ENCODE data around the gene CDCP2. TPM values are rescaled to one million over a fixed set of nuclear protein-coding genes. Genes with fewer than 3 reads are reported as not detected.

The CDCP2 gene
- total RNA-seq, 1 experiment from 2014 or later: not detected

DNA sequence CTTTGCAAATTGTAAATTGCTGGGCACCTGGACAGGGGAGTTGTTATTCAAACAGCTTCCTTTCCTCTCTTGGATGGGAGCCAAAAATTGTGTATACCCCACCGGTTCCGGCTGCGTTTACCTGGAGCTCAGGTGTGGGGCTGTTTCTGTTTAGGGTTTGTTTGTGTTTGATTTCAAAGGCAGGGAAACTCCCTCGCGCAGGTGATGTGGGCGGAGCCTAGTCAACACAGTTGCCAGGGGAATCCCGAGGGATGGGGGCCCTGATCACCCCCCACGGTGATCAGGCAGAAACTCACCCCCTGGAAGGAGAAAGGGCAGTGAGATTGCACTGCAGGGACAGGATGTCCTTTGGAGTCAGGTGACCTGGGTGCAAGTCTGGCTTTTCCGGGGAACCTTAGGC, 28.3 kb downstream of the CDCP2 start:
- no peaks in the 10 kb centered on the region for H3K9me3 ChIP-seq (replicated peaks)
- H3K27me3 ChIP-seq (replicated peaks): no peaks in the 10 kb centered on the region
- DNase-seq (ENCODE audit: low read depth in 1 of 2, low spot score in 2 of 2): no peak
- no peak overlapping the region for H3K4me3 ChIP-seq
- H3K36me3 ChIP-seq: no peaks in the 10 kb centered on the region
- no peak overlapping the region for H3K27ac ChIP-seq
- peaks cover 27% of the 10 kb centered on the region for H3K4me1 ChIP-seq (replicated peaks)

DNA sequence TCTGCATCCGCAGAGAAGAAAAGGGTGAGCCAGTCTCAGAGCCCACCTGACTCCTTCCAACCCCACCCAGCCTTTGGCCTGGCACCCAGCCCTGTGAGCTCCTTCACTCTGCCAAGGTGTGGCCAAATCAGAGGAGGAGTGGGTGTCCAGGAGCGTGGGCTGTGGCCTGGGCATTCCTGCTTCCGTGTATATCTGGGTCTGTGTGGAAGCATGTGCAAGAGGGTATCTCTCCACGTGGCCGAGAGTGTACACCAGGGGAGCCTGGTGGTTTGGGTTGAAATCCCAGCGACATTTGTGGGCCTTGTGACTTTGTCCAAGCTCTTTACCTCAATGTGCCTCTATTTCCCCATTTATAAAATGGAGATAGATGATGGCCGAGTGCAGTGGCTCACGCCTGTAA, 29.8 kb downstream of the CDCP2 start:
- Histone ChIP-seq H3K27me3 (replicated peaks) (no peaks in the 10 kb centered on the region), H3K36me3 (no peaks in the 10 kb centered on the region), H3K4me3 (no peak overlapping the region), H3K9me3 (replicated peaks) (no peaks in the 10 kb centered on the region), H3K4me1 (replicated peaks) (peaks cover 42% of the 10 kb centered on the region), H3K27ac (no peak overlapping the region)
- DNase-seq (ENCODE audit: low read depth in 1 of 2, low spot score in 2 of 2): no peak

DNA sequence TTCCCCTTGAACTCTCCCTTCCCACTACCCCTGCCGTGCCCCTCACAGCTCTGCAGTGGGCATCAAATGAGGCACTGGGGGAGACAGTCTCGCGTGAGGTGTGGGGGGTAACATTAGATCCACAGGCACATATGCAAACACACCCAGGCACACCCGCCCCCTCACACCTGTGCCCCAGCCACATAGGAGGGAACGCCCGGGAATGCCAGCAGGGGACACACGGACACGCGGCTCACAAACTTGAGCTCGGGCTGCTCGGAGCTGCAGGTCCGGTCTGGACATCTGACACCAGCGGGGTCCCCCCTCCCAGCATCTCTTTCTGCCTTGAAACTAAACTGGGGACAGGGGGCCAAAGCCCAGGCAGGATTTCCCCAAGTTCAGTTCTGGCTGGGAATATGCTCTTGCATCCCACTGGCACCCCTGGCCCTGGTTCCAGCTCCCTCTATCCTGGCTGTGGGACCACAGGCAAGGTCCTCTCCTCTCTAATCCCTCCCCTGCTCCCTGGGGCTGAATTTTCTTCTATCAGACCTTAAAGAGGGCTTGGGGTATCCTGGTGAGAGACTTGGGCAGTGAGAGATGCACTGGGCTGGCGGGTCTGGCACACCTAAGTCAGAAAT, 30.6 kb downstream of the CDCP2 start:
- Histone ChIP-seq H3K4me3 (no peak overlapping the region), H3K4me1 (replicated peaks) (peaks cover 46% of the 10 kb centered on the region), H3K27me3 (replicated peaks) (no peaks in the 10 kb centered on the region), H3K9me3 (replicated peaks) (no peaks in the 10 kb centered on the region), H3K36me3 (no peaks in the 10 kb centered on the region), H3K27ac (peak overlapping the region; percentile 98)
- DNase-seq (ENCODE audit: low read depth in 1 of 2, low spot score in 2 of 2): no peak

- no peaks in the 10 kb centered on the region for H3K27me3 ChIP-seq (replicated peaks)
- peak overlapping the region; percentile 98 for H3K27ac ChIP-seq
- no peaks in the 10 kb centered on the region for H3K9me3 ChIP-seq (replicated peaks)
- H3K36me3 ChIP-seq: no peaks in the 10 kb centered on the region
- DNase-seq (ENCODE audit: low read depth in 1 of 2, low spot score in 2 of 2): peak; percentile 98 to 99
- H3K4me1 ChIP-seq (replicated peaks): peaks cover 46% of the 10 kb centered on the region
- H3K4me3 ChIP-seq: peak overlapping the region; percentile 17
Observed at GRCh38 chr1:54121482-54122134, 31.2 kb downstream of the CDCP2 start.

DNA sequence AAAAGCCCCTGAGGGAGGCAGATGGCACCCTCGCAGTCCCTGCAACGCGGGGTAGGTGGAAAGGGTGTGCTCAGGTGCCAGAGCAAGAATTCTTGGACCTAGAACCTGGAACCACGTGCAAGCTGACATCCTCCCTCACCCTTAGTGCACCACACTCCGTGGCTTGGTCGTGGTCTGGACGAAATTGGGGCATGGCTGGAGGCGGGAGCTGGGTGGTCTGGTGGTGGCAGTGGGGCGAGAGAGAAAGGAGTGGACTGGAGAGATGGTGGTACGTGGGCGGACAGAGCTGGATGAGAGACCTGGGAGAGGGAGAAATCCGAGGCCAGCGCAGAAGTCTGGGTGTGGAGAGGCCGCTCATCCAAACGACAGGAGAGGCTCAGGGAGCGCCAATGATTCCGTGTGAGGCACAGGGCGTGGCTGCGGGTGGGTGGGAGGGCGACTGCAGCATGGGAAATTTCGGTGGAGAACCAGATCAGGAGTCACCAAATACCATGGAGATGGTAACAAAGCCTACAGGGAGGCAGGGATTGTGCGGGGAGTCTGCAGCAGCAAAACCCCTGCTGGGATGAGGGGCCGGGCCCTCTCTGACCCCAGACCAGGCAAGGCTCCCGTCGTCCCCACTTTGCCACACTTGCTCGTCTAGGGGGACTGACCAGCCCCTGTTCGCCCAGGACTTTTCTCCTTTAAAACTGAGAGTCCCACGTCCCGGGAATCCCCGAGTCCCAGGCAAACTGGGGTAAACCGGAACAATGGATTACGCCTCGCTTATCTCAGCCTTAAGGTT, 31.9 kb downstream of the CDCP2 start:
- peak; percentile 84 to 89 for DNase-seq (ENCODE audit: low read depth in 1 of 2, low spot score in 2 of 2)

GRCh38 chr1:54120018-54120697, 32.6 kb downstream of the CDCP2 start:
- peak overlapping the region; percentile 98 for H3K27ac ChIP-seq
- H3K36me3 ChIP-seq: no peaks in the 10 kb centered on the region
- DNase-seq (ENCODE audit: low read depth in 1 of 2, low spot score in 2 of 2): no peak
- H3K9me3 ChIP-seq (replicated peaks): no peaks in the 10 kb centered on the region
- H3K4me1 ChIP-seq (replicated peaks): peaks cover 46% of the 10 kb centered on the region
- peak overlapping the region; percentile 12; the same call in 1 of the 2 replicates for H3K4me3 ChIP-seq
- no peaks in the 10 kb centered on the region for H3K27me3 ChIP-seq (replicated peaks)

More for the DNA sequence above, 31.9 kb downstream of the CDCP2 start:
- peak overlapping the region; percentile 98 for H3K27ac ChIP-seq
- H3K9me3 ChIP-seq (replicated peaks): no peaks in the 10 kb centered on the region
- H3K4me1 ChIP-seq (replicated peaks): peaks cover 46% of the 10 kb centered on the region
- peak overlapping the region; percentile 17 for H3K4me3 ChIP-seq
- H3K27me3 ChIP-seq (replicated peaks): no peaks in the 10 kb centered on the region
- no peaks in the 10 kb centered on the region for H3K36me3 ChIP-seq

GRCh38 chr1:54118704-54119103, 34.1 kb downstream of the CDCP2 start:
- Histone ChIP-seq H3K9me3 (replicated peaks) (no peaks in the 10 kb centered on the region), H3K27ac (peak overlapping the region; percentile 98), H3K36me3 (no peaks in the 10 kb centered on the region), H3K27me3 (replicated peaks) (no peaks in the 10 kb centered on the region), H3K4me1 (replicated peaks) (peaks cover 46% of the 10 kb centered on the region), H3K4me3 (no peak overlapping the region)
- peak; percentile 94 to 96 for DNase-seq (ENCODE audit: low read depth in 1 of 2, low spot score in 2 of 2)

GRCh38 chr1:54117815-54118563, 34.8 kb downstream of the CDCP2 start:
- no peak overlapping the region for H3K4me3 ChIP-seq
- H3K27ac ChIP-seq: peak overlapping the region; percentile 98
- no peaks in the 10 kb centered on the region for H3K36me3 ChIP-seq
- DNase-seq (ENCODE audit: low read depth in 1 of 2, low spot score in 2 of 2): peak in 1 of 2 experiments; percentile 59
- no peaks in the 10 kb centered on the region for H3K9me3 ChIP-seq (replicated peaks)
- H3K27me3 ChIP-seq (replicated peaks): no peaks in the 10 kb centered on the region
- H3K4me1 ChIP-seq (replicated peaks): peaks cover 46% of the 10 kb centered on the region

DNA sequence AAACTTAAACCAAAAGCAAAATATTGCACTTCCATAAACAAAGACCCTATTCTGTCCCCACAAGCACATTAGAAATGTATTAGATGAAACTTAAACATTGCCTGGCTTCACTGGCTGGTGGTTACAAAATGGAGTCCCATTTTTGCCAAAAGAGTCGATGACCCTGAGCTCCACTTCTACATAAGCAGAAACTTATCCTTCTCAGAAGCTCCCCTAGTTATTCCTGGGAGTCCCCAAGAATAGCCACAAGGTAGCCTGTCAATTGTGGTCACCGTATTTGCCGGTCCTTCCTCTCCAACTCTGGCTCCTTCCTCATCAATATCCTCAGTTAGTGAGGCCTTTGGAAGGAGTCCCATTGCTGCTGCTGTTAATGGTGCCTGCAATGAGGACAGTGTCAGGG, 37.3 kb downstream of the CDCP2 start:
- Histone ChIP-seq H3K4me1 (replicated peaks) (peaks cover 29% of the 10 kb centered on the region), H3K27me3 (replicated peaks) (no peaks in the 10 kb centered on the region), H3K4me3 (no peak overlapping the region), H3K9me3 (replicated peaks) (no peaks in the 10 kb centered on the region), H3K27ac (no peak overlapping the region), H3K36me3 (no peaks in the 10 kb centered on the region)
- no peak for DNase-seq (ENCODE audit: low read depth in 1 of 2, low spot score in 2 of 2)

GRCh38 chr1:54114955-54115354, 37.8 kb downstream of the CDCP2 start:
- no peak overlapping the region for H3K27ac ChIP-seq
- no peak overlapping the region for H3K4me3 ChIP-seq
- peaks cover 24% of the 10 kb centered on the region for H3K4me1 ChIP-seq (replicated peaks)
- H3K36me3 ChIP-seq: no peaks in the 10 kb centered on the region
- no peaks in the 10 kb centered on the region for H3K9me3 ChIP-seq (replicated peaks)
- H3K27me3 ChIP-seq (replicated peaks): no peaks in the 10 kb centered on the region
- DNase-seq (ENCODE audit: low read depth in 1 of 2, low spot score in 2 of 2): no peak

- H3K27ac ChIP-seq: no peak overlapping the region
- H3K9me3 ChIP-seq (replicated peaks): no peaks in the 10 kb centered on the region
- H3K4me1 ChIP-seq (replicated peaks): peaks cover 14% of the 10 kb centered on the region
- no peaks in the 10 kb centered on the region for H3K27me3 ChIP-seq (replicated peaks)
- H3K36me3 ChIP-seq: no peaks in the 10 kb centered on the region
- no peak for DNase-seq (ENCODE audit: low read depth in 1 of 2, low spot score in 2 of 2)
- H3K4me3 ChIP-seq: no peak overlapping the region
Observed at GRCh38 chr1:54114001-54114400, 38.8 kb downstream of the CDCP2 start.

DNA sequence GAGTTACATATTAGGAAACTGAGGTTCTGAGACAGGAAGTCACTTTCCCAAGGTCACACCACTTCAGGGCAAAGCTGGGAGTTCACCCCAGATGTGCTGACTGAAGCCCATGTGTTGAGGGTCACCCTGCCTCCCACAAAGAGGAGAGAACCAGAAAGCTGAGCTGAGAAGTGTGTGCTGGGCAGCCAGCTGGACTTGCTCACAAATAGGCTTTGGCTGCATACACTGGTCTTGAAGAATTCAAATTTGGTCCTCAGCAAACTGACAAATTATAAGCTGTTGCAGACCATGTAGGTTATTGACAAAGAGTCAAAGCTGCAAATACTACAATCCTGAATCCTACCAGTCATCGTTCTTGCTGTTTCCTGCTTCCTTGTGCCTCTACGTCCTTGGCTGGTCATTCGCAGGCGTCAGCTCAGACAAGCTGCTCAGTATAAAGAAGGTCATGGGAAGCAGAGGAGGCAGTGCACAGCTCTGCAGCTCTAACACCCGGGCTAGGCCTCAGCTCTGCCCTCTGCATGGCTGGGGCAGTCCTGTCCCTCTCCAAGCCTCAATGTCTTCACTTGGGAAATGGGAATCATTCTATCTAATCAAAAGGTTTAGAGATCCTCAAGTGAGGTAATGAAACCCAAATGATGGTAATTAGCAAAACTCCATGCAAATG, 40.0 kb downstream of the CDCP2 start:
- H3K4me1 ChIP-seq (replicated peaks): peaks cover 3% of the 10 kb centered on the region
- H3K4me3 ChIP-seq: no peak overlapping the region
- H3K36me3 ChIP-seq: no peaks in the 10 kb centered on the region
- no peak overlapping the region for H3K27ac ChIP-seq
- H3K9me3 ChIP-seq (replicated peaks): no peaks in the 10 kb centered on the region
- H3K27me3 ChIP-seq (replicated peaks): no peaks in the 10 kb centered on the region
- DNase-seq (ENCODE audit: low read depth in 1 of 2, low spot score in 2 of 2): no peak

DNA sequence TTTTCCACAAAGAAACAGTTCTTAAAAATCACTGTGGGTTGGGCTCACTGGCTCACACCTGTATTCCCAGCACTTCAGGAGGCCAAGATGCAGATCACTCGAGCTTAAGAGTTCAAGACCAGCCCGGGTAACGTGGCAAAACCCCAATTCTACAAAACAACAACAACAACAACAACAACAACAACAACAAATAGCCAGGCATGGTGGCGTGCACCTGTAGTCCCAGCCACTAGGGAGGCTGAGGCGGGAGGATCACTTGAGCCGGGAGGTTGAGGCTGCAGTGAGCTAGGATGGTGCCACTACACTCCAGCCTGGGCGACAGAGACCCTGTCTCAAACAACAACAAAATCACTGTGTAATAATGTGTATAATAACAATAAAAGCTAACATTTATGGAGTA, 40.8 kb downstream of the CDCP2 start:
- DNase-seq (ENCODE audit: low read depth in 1 of 2, low spot score in 2 of 2): no peak
- Histone ChIP-seq H3K36me3 (no peaks in the 10 kb centered on the region), H3K27ac (no peak overlapping the region), H3K27me3 (replicated peaks) (no peaks in the 10 kb centered on the region), H3K4me3 (no peak overlapping the region), H3K9me3 (replicated peaks) (no peaks in the 10 kb centered on the region), H3K4me1 (replicated peaks) (0 out of 2 replicates have a peak, but pooled peaks cover 3% of the 10 kb centered on the region)

All from SJSA1 (cell line).